NCI-H345 treated with DMSO at 0.1 percent for 48 hours (cell line): ENCODE results near the gene IQCK.

Experiments used
- DNase-seq: peaks from one replicate; lab custom pipeline; 2025; ENCODE audit not compliant: unreplicated experiment; lab: John Stamatoyannopoulos, UW

The IQCK gene

DNA sequence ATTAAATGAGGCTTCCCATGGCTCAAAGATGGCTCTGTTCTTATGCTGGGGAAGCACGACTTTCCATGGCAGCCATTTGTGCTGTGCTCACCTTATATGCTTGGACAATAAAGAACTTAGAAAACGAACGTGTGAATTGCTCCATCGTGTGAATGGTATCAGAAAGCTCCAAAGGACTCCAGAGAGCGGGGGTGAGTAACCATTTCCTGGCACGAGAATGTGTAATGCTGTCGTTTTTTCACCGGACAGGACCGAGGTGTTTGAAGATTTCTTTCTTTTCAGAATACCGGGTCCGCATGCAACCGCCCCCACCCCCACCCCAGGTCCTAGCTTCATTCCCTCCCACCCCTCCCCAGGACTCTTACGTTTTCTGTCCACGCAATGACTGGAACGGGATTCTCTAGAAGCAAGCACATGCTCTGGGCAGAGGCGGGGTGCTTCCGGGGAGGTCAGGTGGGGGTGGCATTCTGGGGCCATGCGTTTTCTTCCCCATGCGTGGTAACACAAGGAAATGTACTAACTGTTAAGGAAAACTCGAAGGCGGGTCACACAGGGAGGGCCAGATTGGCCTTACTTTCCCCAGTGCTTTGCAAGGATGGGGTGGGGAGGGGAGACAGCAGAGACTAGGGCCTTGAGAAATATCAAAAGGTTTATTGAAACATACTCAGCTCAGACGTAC lies 140.4 kb downstream of the IQCK start:
- DNase-seq, result no peak

DNA sequence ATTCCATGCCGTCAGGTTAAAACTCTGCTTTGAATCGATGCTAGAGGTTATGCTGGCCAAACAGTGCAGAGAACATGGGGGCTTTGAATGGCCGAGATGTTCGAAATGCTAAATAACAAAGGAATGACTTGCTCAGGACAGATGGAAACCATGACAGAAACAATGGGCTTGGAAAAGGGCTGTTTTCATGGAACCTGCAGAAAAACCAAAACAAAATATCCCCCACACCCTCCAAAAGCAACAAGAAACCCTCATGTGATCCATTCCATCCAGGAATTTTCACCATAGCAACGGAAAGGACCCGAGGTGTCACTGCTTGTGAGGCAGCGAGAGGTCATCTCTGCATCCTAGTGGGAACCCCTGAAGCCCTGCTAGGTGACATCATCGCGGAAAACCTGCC lies 141.1 kb downstream of the IQCK start:
- DNase-seq, result no peak

DNA sequence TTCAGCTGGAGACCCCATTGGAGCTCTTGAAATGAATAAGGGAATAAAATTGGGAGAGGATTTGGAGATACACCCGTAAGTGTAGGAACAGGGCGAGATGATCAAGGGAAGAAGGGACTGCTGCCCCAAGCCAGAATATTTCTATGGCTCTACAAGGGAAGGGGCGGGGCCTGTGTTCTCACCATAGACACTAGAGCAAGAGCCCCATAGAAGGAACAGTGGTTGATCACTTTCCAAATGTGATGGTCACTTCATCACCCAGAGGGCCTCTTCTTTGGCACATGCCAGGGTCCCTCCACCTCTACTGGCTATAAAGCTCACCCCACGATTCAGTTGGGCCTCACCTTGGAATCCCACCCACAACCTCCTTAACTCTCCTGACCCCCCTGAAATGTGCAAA lies 141.5 kb downstream of the IQCK start:
- DNase-seq, result no peak

DNA sequence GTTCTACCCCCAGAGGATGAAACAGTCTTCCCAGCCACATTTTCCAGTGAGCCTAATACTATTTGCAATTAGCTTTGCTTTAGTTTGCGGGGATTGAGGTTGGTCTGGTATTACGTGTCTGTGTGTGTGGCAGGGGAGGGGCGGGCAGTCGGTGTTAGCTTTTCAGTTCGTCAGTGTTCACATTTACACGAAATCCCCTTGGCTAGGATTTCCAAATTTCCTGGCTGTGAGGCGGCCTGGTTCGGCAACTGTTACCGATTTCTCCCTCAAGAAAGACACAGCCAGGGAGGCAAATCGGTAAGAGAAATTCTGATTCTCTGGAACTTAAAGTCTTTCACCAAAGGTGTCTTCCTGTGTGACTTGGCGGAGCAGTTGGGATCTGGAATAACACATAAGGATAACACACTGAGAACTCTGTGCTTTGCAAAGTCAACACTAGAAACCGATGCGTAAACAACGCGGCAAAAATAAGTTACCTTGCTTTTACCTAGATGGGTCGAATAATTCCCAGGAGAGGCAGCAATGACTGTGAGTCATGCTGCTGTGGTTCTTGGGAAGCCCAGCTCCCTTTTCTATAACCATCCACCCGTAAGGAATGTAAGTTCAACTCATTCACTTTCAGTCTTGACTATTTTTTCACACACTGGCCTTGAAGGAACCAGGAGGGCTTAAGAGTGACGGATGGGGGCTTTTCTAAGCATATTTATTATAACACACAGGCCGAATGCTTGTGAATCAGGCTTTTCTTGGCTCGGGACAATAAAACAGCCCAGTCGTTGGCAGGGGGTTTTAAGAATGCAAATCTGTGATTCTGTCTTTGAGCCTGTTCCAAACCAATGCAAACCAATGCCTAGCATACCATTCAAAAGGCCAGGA lies 142.3 kb downstream of the IQCK start:
- no peak for DNase-seq

DNA sequence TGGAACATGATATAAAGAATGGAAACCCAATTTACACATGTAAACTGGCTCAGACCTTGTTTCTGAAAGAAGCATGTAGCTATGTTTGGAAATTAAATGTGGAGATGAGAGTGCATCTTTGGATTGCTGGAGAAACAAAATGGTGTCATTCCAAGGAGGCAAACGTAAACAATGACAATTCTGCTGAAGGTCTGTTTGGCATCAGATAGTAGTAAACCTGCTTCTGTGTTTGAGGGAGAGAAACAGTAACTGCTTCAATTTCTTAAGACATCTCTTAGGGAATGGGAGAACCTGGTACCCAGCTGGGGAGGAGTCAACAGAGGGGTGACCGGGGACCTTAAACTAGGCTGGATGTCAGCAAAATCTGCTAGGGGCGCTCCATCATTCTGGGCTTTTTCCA lies 143.1 kb downstream of the IQCK start:
- DNase-seq, result no peak

GRCh38 chr16:19861811-19862327 lies 143.8 kb downstream of the IQCK start:
- no peak for DNase-seq

DNA sequence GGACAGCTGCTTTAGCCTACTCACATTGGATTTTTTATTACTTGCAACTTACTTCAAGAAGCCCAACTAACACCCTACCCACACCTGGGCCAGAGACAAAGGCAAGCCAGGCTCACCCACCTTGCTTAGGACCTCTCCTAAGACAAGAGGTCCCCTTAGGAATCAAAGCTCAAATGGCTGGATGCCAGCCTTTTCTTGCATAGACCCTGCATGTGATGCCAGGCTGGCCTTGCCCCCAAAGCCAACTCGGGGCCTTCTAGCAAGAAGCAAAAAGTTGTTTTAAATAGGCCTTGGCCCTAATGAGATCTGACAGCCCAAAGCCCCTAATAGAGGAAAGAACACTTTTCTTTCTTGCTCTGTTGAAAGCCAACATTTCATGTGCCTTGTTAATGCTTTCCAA lies 145.9 kb downstream of the IQCK start:
- no peak for DNase-seq

DNA sequence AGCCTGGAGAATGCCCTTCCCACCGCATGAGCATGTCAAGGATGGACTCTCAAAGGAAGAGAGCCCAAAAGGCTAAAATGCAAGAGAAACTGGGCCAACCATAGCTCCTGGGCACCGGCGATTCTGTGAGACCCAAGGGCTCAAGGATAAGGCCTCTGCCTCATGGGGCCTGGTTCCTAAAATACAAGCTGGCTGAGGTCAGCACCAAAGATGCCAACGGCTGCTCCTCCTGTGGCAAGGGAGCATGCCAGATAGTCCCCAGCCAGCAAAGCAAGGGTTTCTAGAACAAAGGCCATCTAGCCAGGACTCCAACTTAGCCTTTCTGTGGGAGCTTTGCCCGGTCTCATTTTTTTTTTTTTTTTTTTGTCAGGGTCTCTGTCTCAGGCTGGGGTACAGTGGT lies 146.5 kb downstream of the IQCK start:
- no peak for DNase-seq

DNA sequence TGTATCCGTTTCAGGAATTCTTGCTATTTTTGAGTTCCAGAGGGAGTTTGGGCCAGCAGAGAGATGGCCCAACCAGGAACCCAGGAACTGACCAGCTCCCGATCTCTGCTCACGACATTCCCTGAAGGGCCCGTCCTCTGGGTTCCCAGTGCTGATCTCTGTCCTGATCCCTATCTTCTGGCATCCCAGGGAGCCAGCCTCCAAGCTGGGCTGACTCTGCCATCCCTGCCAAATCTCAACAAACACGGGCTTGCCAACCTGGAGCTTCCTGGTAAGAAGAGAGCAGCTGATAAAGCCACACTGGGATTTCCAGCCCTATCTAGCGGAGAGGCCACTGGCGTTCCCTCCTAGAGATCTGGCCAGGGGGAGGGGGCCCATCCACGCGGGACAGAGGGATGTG lies 150.3 kb downstream of the IQCK start:
- no peak for DNase-seq

DNA sequence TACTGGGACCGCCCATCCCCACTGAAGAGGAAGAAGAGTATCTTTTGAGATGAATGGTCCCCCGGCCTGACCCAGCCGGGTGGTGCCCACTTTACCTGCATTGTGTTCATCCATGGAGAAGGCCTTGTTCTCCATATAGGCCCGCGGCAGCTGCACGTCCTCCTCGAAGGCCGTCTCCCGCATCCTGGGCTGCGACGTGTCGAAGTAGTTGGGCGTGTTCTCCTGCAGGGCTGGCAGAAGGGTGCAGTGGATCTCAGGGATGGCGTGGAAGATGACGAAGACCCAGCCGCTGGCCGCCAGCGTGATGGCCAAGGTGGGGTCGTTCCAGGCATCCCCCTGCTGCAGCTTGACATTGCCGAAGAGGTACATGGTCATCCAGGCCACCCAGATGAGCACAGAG lies 153.7 kb downstream of the IQCK start:
- no peak for DNase-seq

DNA sequence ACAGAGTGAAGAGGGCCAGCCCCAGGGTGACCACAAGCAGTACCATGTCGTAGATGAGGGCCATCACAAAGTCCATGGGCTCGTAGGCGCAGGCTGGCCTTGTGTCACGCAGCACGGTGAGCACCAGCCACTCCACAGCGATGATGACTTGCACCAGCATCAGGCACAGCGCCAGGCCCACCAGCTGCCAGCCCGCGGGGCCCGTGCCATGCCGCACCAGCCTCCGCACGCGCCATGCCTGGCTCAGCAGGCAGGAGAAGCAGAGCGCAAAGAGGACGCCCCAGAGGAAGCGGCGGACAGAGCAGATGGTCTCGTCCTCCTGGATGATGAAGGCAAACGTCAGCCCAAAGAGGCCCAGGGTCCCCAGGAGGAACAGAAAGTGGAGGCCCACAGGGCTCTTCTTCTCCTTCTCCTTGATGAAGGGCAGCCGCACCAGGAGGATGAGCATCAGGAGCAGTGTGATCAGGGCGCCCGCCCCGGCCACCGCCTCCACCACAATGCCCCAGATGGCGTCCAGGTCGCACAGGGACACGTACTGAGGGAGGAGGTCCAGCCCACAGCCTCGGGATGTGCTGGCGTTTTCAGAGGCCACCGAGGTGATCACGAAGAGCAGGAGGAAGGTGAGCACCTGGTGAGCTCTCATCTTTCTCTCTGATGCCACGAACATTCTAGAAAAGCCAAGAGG lies 154.2 kb downstream of the IQCK start:
- no peak for DNase-seq

GRCh38 chr16:19872935-19873334 lies 154.9 kb downstream of the IQCK start:
- no peak for DNase-seq

- no peak for DNase-seq
Observed at GRCh38 chr16:19874026-19874425, 156.0 kb downstream of the IQCK start.

- DNase-seq, result no peak
Observed at GRCh38 chr16:19874851-19875546, 156.9 kb downstream of the IQCK start.

DNA sequence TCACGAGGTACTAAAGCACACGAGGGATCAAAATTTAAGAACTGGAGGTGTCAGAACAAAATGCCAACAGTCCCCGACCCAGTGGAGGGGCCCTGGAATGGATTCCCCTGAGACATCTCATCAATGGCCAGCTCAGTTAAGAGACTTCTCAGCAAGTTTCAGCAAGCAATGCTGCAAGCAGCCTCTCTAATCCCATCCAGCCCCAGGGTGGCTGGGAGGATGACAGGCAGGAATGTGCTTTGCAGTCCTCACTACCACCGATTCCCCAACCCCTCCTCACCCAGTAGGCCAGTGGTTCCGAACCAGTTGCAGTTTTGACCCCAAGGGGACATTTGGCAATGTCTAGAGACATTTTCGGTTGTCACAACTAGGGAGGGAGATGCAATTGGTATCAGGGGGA lies 157.8 kb downstream of the IQCK start:
- DNase-seq, result no peak

DNA sequence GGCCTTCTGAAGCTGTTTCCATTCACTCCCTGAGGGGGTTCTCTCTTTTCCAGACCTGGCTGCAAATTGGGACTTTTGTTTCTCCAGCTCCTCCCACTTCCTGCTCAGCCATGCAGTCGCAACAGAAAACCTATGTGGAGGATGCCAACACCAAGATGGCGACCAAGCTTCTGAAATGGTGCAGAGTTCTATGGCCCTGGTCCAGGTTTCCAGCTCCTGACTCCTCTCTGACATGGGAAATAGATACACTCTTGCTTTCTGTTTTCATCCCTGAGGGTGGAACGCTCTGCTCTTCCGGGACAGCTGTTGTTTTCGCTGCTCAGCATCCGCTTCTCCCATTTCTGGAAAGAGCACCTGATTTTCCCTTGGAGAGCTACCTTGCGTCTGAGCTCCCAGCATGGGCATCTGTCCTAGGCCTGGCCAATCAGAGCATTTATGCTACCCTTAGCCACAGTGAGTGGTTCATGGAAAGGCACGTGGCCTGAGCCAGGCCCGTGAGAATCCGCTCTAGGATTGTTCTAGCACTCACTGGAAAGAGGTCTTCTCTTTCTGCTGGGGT lies 158.5 kb downstream of the IQCK start:
- no peak for DNase-seq

- DNase-seq, result no peak
Observed at GRCh38 chr16:19878757-19879156, 160.7 kb downstream of the IQCK start.

- no peak for DNase-seq
Observed at GRCh38 chr16:19879241-19879792, 161.2 kb downstream of the IQCK start.

DNA sequence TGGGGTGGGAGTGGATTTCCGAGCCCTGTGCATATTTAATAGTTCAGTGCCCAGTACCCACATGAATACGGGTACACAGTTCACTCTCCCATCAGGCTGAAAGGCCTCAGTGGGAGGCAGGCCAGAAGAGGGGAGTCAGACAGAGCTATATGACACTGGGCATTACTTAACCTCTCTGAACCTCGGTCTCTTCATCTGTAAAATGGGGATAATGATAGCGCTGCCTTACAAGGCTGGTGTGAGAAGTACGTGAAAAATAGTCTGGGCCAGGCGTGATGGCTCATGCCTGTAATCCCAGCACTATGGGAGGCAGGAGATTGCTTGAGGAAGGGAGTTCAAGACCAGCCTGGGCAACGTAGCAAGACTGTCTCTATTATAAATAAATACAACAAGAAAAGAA lies 163.0 kb downstream of the IQCK start:
- no peak for DNase-seq

GRCh38 chr16:19881783-19882182 lies 163.7 kb downstream of the IQCK start:
- no peak for DNase-seq

DNA sequence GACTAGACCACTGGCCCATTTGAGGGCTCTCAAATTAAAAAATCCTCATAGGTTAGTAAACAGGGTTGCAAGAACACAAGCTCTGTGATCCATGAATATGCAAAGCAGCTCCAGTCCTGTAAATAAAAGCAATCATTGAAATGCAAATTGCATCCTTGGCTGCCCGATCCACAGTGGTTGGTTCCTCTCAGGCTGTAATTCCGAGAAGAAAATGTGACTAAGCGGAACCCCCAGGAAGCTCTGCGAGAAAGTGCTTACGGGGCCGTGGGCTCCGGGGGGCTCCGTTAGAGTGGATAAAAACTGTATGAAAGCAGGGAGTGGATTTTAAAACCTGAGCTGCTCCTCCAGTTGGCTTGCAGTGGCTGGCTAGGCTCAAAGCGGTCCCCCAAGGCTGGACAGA lies 164.1 kb downstream of the IQCK start:
- no peak for DNase-seq
